GM19193 (cell line): ENCODE measurements around the gene ACSL6.

Experiments used
- POLR2A ChIP-seq: IDR thresholded peaks from 4 replicates; pipeline ENCODE4 v1.6.1; 2011; ENCODE audit not compliant: insufficient read depth, insufficient read length; ENCODE audit errors: extremely low read depth

Gene ACSL6

GRCh38 chr5:132011622-132012343, at the start of gene ACSL6:
TSS of gene ACSL6 (minus strand) at chr5:132011658. CDS start at chr5:132011553, 105 bp downstream.
- no peak for TF ChIP-seq POLR2A

GRCh38 chr5:132060501-132061161, 49.2 kb upstream of the ACSL6 start, which contains the start of gene IL3:
TSS of gene IL3 (plus strand) at chr5:132060655. CDS start at chr5:132060707, 52 bp downstream.
- no peak for TF ChIP-seq POLR2A

GRCh38 chr5:132059696-132060500, 48.4 kb upstream of the ACSL6 start:
- no peak for TF ChIP-seq POLR2A

GRCh38 chr5:132059043-132059695, 47.7 kb upstream of the ACSL6 start:
- TF ChIP-seq POLR2A: no peak

- TF ChIP-seq POLR2A: no peak
These were observed 47.2 kb upstream of the ACSL6 start for GRCh38 chr5:132058646-132059042.

GRCh38 chr5:132057498-132058255, 46.2 kb upstream of the ACSL6 start:
- TF ChIP-seq POLR2A: no peak

GRCh38 chr5:132056610-132057497, 45.4 kb upstream of the ACSL6 start:
- TF ChIP-seq POLR2A: no peak

- no peak for TF ChIP-seq POLR2A
These were observed 44.6 kb upstream of the ACSL6 start for GRCh38 chr5:132055808-132056609.

GRCh38 chr5:132055441-132055807, 44.0 kb upstream of the ACSL6 start:
- TF ChIP-seq POLR2A: no peak

GRCh38 chr5:132054697-132055440, 43.4 kb upstream of the ACSL6 start:
- no peak for TF ChIP-seq POLR2A

GRCh38 chr5:132054031-132054696, 42.7 kb upstream of the ACSL6 start:
- TF ChIP-seq POLR2A: no peak
